Gastrocnemius medialis (tissue), 4 donors: Measurements from ENCODE around the gene GPR15LG. TPM values are rescaled to one million over a fixed set of nuclear protein-coding genes. Genes with fewer than 3 reads are reported as not detected.

Experiments used
- ATAC-seq, 2 donors: fragments of 150-250 bp; one replicate each; pipeline ENCODE4 v1.9.1; 2016
- DNase-seq, 2 donors: peaks; one replicate each; pipeline ENCODE4 v3.0.0-alpha.2; 2019
- H3K27ac ChIP-seq, 4 donors: fragments of 200-600 bp; sonication (generic); 1 replicate in 1 of 4; 2 replicates in 3 of 4; pipeline ENCODE4 v1.5.1; 2016 to 2018; ENCODE audit warnings: mild to moderate bottlenecking in 2 of 4, moderate library complexity in 1 of 4
- H3K27me3 ChIP-seq, 3 donors: fragments of 200-600 bp; sonication (generic) in 2 of 3; 1 replicate in 1 of 3; 2 replicates in 2 of 3; pipeline versions ENCODE4 v1.5.1 to v1.6.0; 2016 to 2019; ENCODE audit warnings: mild to moderate bottlenecking in 1 of 3, moderate library complexity in 1 of 3
- H3K36me3 ChIP-seq, 2 donors: fragments of 200-600 bp; sonication (generic) in 1 of 2; one replicate each; pipeline ENCODE4 v1.5.1; 2017 to 2018
- H3K4me1 ChIP-seq, 2 donors: fragments of 200-600 bp; sonication (generic) in 1 of 2; one replicate each; pipeline ENCODE4 v1.5.1; 2016 to 2017; ENCODE audit warnings: mild to moderate bottlenecking in 2 of 2
- H3K4me3 ChIP-seq, 4 donors: fragments of 200-600 bp; sonication (generic) in 3 of 4; 1 replicate in 1 of 4; 2 replicates in 3 of 4; pipeline ENCODE4 v1.5.1; 2016 to 2019; ENCODE audit warnings: mild to moderate bottlenecking in 2 of 4
- H3K9me3 ChIP-seq, 3 donors: fragments of 200-600 bp; sonication (generic) in 2 of 3; 1 replicate in 1 of 3; 2 replicates in 2 of 3; pipeline ENCODE4 v1.5.1; 2016 to 2019
- POLR2A ChIP-seq, 2 donors: fragments of 450-650 bp; IDR thresholded peaks; one replicate each; pipeline ENCODE4 v1.6.1; 2017; ENCODE audit warnings: antibody characterized with exemption in 2 of 2, mild to moderate bottlenecking in 2 of 2, moderate library complexity in 2 of 2
- in situ Hi-C, 4 donors: fragments of 200-750 bp; cut with MboI; loops; one replicate each; pipeline versions ENCODE4 v1.15.0 to v1.8.0; 2017; ENCODE audit warnings: low sequenced_read_pairs in 4 of 4
- intact Hi-C: fragments of 100-400 bp; cut with DNase I; formaldehyde crosslinking; loops from one replicate; pipeline ENCODE4 v1.15.1; 2023; ENCODE audit warnings: low total_unique reads
- total RNA-seq, 4 donors: library from RNA; depleted of rRNA; stranded (reverse); fragments of >200 nt; gene quantifications; one replicate each; pipeline versions ENCODE4 v1.1.0 to v1.2.3, GENCODE V29; 2016
- TF ChIP-seq, protein P1 (sequence below), 5 experiments: fragments of 450-650 bp in 3 of 5; fragments of 200-600 bp in 2 of 5; sonication (generic) in 2 of 5; IDR thresholded peaks in 4 of 5; conservative IDR thresholded peaks in 1 of 5; 1 replicate in 4 of 5; 2 replicates in 1 of 5; pipeline ENCODE4 v1.5.1; 2016 to 2019; ENCODE audit warnings: antibody characterized with exemption in 5 of 5, mild to moderate bottlenecking in 3 of 5, moderate library complexity in 3 of 5

The GPR15LG gene
- total RNA-seq, 4 donors from 2014 or later: 0.92 TPM; not detected in 3

DNA sequence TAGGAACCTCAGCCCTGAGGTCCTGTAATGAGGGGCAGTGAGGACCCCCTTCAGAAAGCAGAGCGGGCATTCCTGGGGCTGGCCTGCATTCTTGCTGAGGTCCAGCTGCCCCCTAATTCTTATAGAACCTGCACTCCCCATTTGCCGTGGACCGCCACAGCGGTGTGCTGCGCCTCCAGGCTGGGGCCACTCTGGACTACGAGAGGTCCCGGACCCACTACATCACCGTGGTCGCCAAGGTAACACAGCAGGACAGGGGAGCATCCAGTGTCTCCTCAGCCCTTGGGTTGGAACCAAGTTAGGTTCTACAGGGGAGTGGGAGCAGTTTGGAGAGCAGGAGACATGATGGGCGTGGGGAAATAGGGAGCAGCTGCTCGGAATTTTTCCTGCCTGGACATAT is 28.1 kb downstream of the GPR15LG start:
- TF ChIP-seq, protein P1, sequence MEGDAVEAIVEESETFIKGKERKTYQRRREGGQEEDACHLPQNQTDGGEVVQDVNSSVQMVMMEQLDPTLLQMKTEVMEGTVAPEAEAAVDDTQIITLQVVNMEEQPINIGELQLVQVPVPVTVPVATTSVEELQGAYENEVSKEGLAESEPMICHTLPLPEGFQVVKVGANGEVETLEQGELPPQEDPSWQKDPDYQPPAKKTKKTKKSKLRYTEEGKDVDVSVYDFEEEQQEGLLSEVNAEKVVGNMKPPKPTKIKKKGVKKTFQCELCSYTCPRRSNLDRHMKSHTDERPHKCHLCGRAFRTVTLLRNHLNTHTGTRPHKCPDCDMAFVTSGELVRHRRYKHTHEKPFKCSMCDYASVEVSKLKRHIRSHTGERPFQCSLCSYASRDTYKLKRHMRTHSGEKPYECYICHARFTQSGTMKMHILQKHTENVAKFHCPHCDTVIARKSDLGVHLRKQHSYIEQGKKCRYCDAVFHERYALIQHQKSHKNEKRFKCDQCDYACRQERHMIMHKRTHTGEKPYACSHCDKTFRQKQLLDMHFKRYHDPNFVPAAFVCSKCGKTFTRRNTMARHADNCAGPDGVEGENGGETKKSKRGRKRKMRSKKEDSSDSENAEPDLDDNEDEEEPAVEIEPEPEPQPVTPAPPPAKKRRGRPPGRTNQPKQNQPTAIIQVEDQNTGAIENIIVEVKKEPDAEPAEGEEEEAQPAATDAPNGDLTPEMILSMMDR (IDR thresholded peaks at IDR 0.05 in 4 of 5, conservative IDR thresholded peaks at IDR 0.05 in 1 of 5): no peak
- no peak for TF ChIP-seq POLR2A (IDR thresholded peaks at IDR 0.05)
- Histone ChIP-seq H3K4me1 (no peaks in the 10 kb centered on the region), H3K4me3 (no peak overlapping the region), H3K9me3 (no peaks in the 10 kb centered on the region), H3K27me3 (peaks cover 0 to 3% (median under 1%) of the 10 kb centered on the region in 3 donors), H3K36me3 (no peaks in the 10 kb centered on the region), H3K27ac (no peak overlapping the region)
- intact Hi-C loops (no loop called here), in situ Hi-C loops (no loop called here)
- no peak for DNase-seq
- no peak for ATAC-seq

DNA sequence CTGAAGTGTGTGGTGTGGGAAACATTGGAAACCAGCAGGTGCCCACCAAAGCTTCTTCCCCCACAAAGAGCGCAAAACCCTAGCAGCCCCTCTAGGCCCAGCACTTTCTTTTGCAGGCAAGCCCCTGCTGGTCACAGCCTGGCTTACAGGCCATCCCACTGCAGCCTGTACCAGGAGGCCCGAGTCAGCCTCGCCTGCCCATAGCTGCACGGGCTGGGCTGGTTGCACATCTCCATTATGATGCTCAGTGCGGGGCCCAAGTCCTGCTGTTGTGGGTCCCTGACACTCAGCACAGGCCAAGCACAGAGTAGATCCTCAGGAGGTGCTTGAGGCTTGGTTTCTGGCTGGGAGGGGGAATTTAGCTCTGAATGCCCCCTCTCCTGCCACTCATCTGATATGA is 28.7 kb downstream of the GPR15LG start:
- Histone ChIP-seq H3K36me3 (no peaks in the 10 kb centered on the region), H3K4me1 (no peaks in the 10 kb centered on the region), H3K9me3 (no peaks in the 10 kb centered on the region), H3K27me3 (peaks cover 0 to 3% (median 0%) of the 10 kb centered on the region in 3 donors), H3K4me3 (no peak overlapping the region), H3K27ac (no peak overlapping the region)
- in situ Hi-C loops: no loop called here
- intact Hi-C loops: no loop called here
- ATAC-seq: no peak
- no peak for TF ChIP-seq POLR2A (IDR thresholded peaks at IDR 0.05)
- TF ChIP-seq, protein P1 (IDR thresholded peaks at IDR 0.05 in 4 of 5, conservative IDR thresholded peaks at IDR 0.05 in 1 of 5): no peak
- DNase-seq: no peak

DNA sequence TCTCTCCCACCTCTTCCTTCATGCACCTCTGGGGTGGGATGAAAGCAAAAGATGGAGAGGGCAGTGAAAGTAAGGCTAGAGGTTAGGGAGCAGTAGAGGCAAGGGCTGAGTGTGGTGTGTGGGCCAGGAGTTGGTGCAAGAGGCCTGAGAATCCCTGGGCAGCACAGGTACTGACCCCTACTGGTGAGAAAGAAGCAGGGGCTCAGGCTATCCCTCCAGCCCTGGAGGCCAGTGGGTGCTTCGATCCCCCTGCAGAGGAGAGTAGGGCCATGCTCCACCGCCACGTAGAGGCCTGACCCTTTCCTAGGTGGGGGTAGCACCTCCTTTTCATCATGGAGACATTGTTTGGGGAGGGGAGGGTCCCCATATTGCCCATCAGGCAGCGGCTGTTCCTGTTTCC is 30.5 kb downstream of the GPR15LG start:
- TF ChIP-seq POLR2A (IDR thresholded peaks at IDR 0.05): no peak
- TF ChIP-seq, protein P1 (IDR thresholded peaks at IDR 0.05 in 4 of 5, conservative IDR thresholded peaks at IDR 0.05 in 1 of 5): no peak

DNA sequence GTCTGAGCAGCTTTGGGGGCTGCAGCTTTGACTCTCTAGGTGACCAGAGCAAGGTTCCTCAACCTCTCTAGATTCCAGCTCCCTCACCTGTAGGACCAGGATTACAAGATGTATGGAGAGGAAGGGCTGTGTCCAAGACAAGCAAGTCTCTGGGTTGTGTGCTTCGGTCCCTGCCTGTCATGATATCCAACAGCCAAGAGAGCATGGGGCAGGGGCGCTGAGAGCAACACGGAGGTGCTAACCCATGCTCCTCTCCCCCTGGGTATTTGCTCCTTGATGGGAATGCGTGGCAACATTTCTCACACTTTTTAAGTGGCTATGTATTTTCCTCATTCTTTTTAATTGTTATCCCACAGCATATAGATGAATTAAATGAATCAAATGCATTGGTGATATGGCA is 31.0 kb downstream of the GPR15LG start:
- Histone ChIP-seq H3K9me3 (no peaks in the 10 kb centered on the region), H3K4me1 (no peaks in the 10 kb centered on the region), H3K36me3 (no peaks in the 10 kb centered on the region), H3K27me3 (peaks cover 0 to 3% (median 0%) of the 10 kb centered on the region in 3 donors), H3K27ac (no peak overlapping the region), H3K4me3 (no peak overlapping the region)
- ATAC-seq: no peak
- TF ChIP-seq POLR2A (IDR thresholded peaks at IDR 0.05): no peak
- TF ChIP-seq, protein P1 (IDR thresholded peaks at IDR 0.05 in 4 of 5, conservative IDR thresholded peaks at IDR 0.05 in 1 of 5): no peak
- in situ Hi-C loops: no loop called here
- DNase-seq: no peak
- intact Hi-C loops: no loop called here

More for the DNA sequence above, 30.5 kb downstream of the GPR15LG start:
- intact Hi-C loops: no loop called here
- in situ Hi-C loops: no loop called here
- no peaks in the 10 kb centered on the region for H3K9me3 ChIP-seq
- peaks cover 0 to 3% (median 0%) of the 10 kb centered on the region in 3 donors for H3K27me3 ChIP-seq
- no peak overlapping the region for H3K27ac ChIP-seq
- no peaks in the 10 kb centered on the region for H3K4me1 ChIP-seq
- H3K4me3 ChIP-seq: no peak overlapping the region
- ATAC-seq (no peak), DNase-seq (no peak)
- H3K36me3 ChIP-seq: no peaks in the 10 kb centered on the region
